GM12878 (cell line): ENCODE data around the gene MEG3. TPM values are rescaled to one million over a fixed set of nuclear protein-coding genes. Genes with fewer than 3 reads are reported as not detected.

Experiments used
- BCL11A ChIP-seq: IDR thresholded peaks from 2 replicates; pipeline ENCODE4 v1.6.1; 2011; ENCODE audit warnings: low read depth, low read length
- EZH2 ChIP-seq: IDR thresholded peaks from 2 replicates; pipeline ENCODE4 v1.6.1; 2012; ENCODE audit warnings: low read depth, mild to moderate bottlenecking, control low read depth, inconsistent platforms, low read length, borderline replicate concordance; ENCODE audit not compliant: control insufficient read depth
- FOXM1 ChIP-seq: IDR thresholded peaks from 2 replicates; pipeline ENCODE4 v1.6.1; 2012; ENCODE audit warnings: low read depth, mild to moderate bottlenecking, inconsistent platforms, low read length, moderate library complexity
- HCFC1 ChIP-seq: fragments of 150-350 bp; IDR thresholded peaks from 2 replicates; pipeline ENCODE4 v1.6.1; 2014; ENCODE audit warnings: low read length
- WRNIP1 ChIP-seq: IDR thresholded peaks from 2 replicates; pipeline ENCODE4 v1.6.1; 2011; ENCODE audit warnings: low read depth, low read length, improper control_type of control experiment, borderline replicate concordance
- YY1 ChIP-seq: IDR thresholded peaks from 2 replicates; pipeline ENCODE4 v1.6.1; 2011; ENCODE audit warnings: low read depth, mild to moderate bottlenecking, low read length
- polyA plus RNA-seq, 11 experiments: library from polyadenylated mRNA; depleted of rRNA in 4 of 11; unstranded in 6 of 11; stranded (reverse) in 5 of 11; fragments of >200 nt; fragmentation: Nextera tagmentation in 4 of 11; fragmentation: Illumina TruSeq in 1 of 11; extraction: Ambion mirVana in 4 of 11; extraction: Trizol in 1 of 11; gene quantifications; 1 replicate in 1 of 11; 2 replicates in 10 of 11; pipeline versions ENCODE4 v1.2.1 to v1.2.3, GENCODE V29; 2011 to 2016; ENCODE audit warnings: inconsistent platforms in 2 of 11, missing spikeins in 2 of 11, low read depth in 1 of 11
- total RNA-seq, 4 experiments: library from RNA; depleted of rRNA in 3 of 4; stranded (reverse); fragments of >200 nt in 3 of 4; fragmentation: Illumina TruSeq in 1 of 4; extraction: Trizol in 1 of 4; gene quantifications; 2 replicates each; pipeline versions ENCODE4 v1.2.1 to v1.2.3, GENCODE V29; 2013 to 2021
- TF ChIP-seq, protein P1 (sequence below): IDR thresholded peaks from 2 replicates; pipeline ENCODE4 v1.6.1; 2011; ENCODE audit warnings: borderline replicate concordance, low read depth, mild to moderate bottlenecking, moderate library complexity, low read length; ENCODE audit not compliant: insufficient read depth, poor library complexity, severe bottlenecking
- TF ChIP-seq, protein P2 (sequence below): fragments of 450-650 bp; formaldehyde crosslinking; IDR thresholded peaks from 2 replicates; pipeline ENCODE4 v1.4.0; 2020; ENCODE audit warnings: mild to moderate bottlenecking, moderate library complexity
- TF ChIP-seq, protein P3 (sequence below): IDR thresholded peaks from 2 replicates; pipeline ENCODE4 v1.6.1; 2011; ENCODE audit warnings: borderline replicate concordance, low read depth, mild to moderate bottlenecking, moderate library complexity, mixed read lengths, low read length; ENCODE audit not compliant: insufficient read depth; ENCODE audit errors: extremely low read length

Gene MEG3
- total and polyA plus RNA-seq, 10 of the 15 experiments (the other 5 are each of a cell fraction or from before 2014, with no cell fraction given), result 0.03 to 2.9 (median 0.95) TPM; not detected in 7

DNA sequence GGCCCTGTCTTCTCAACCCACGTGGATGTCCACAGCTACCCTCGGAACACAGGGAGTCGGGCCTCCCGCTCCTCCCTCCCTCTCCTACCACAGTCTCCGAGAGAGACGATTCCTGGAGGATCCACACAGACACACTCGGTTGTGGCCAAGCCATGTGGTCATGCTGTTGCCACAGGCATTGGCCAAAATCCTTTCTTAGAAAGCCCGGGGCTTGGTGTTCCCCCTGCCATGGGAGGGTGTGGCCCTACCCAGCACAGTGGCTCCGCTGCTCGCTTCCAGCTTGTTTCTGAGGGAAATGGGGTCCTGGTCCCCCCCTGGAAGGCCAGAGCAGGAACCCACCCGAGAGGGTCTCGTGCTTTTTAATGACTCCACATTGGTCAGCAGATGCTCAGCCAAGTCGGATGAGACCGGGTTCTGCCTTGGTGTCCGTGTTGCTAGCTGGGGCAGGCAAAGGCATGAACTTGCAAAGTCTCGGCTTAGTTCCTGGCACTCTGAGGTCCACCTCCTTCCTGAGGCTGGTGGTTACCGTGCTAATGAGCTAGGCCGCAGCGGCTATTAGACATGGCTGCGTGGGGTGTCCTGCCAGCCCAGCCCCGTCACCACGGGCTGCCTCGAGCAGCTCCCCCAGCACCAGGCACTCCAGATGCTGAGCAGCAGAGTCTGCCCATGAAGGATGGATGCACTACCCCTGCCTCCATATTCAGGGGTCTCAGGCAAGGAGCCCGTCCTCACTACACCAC is 46.8 kb upstream of the MEG3 start (continued):
- TF ChIP-seq, protein P1, sequence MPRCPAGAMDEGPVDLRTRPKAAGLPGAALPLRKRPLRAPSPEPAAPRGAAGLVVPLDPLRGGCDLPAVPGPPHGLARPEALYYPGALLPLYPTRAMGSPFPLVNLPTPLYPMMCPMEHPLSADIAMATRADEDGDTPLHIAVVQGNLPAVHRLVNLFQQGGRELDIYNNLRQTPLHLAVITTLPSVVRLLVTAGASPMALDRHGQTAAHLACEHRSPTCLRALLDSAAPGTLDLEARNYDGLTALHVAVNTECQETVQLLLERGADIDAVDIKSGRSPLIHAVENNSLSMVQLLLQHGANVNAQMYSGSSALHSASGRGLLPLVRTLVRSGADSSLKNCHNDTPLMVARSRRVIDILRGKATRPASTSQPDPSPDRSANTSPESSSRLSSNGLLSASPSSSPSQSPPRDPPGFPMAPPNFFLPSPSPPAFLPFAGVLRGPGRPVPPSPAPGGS, result no peak
- no peak for TF ChIP-seq WRNIP1
- TF ChIP-seq EZH2, result no peak
- no peak for TF ChIP-seq FOXM1
- no peak for TF ChIP-seq BCL11A
- TF ChIP-seq, protein P2, sequence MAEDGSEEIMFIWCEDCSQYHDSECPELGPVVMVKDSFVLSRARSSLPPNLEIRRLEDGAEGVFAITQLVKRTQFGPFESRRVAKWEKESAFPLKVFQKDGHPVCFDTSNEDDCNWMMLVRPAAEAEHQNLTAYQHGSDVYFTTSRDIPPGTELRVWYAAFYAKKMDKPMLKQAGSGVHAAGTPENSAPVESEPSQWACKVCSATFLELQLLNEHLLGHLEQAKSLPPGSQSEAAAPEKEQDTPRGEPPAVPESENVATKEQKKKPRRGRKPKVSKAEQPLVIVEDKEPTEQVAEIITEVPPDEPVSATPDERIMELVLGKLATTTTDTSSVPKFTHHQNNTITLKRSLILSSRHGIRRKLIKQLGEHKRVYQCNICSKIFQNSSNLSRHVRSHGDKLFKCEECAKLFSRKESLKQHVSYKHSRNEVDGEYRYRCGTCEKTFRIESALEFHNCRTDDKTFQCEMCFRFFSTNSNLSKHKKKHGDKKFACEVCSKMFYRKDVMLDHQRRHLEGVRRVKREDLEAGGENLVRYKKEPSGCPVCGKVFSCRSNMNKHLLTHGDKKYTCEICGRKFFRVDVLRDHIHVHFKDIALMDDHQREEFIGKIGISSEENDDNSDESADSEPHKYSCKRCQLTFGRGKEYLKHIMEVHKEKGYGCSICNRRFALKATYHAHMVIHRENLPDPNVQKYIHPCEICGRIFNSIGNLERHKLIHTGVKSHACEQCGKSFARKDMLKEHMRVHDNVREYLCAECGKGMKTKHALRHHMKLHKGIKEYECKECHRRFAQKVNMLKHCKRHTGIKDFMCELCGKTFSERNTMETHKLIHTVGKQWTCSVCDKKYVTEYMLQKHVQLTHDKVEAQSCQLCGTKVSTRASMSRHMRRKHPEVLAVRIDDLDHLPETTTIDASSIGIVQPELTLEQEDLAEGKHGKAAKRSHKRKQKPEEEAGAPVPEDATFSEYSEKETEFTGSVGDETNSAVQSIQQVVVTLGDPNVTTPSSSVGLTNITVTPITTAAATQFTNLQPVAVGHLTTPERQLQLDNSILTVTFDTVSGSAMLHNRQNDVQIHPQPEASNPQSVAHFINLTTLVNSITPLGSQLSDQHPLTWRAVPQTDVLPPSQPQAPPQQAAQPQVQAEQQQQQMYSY (CRISPR knock-in tag), result no peak
- TF ChIP-seq, protein P3, sequence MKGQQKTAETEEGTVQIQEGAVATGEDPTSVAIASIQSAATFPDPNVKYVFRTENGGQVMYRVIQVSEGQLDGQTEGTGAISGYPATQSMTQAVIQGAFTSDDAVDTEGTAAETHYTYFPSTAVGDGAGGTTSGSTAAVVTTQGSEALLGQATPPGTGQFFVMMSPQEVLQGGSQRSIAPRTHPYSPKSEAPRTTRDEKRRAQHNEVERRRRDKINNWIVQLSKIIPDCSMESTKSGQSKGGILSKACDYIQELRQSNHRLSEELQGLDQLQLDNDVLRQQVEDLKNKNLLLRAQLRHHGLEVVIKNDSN, result no peak
- no peak for TF ChIP-seq HCFC1
- TF ChIP-seq YY1, result no peak
